Type B pancreatic cell (in vitro differentiated cells): ENCODE measurements around the gene MYO5B. TPM values are rescaled to one million over a fixed set of nuclear protein-coding genes. Genes with fewer than 3 reads are reported as not detected.

ENCODE experiments used
- DNase-seq: peaks from one replicate; pipeline ENCODE4 v3.0.0; 2021; ENCODE audit warnings: mixed read lengths; ENCODE audit not compliant: unreplicated experiment; ENCODE audit errors: extremely low spot score
- H3K27ac Mint-ChIP-seq: 2 replicates; pipeline ENCODE4 v1.8.0; 2021; ENCODE audit warnings: mild to moderate bottlenecking, mixed read lengths
- H3K27me3 Mint-ChIP-seq: 2 replicates; pipeline ENCODE4 v1.8.0; 2021; ENCODE audit warnings: mixed read lengths
- H3K36me3 Mint-ChIP-seq: 2 replicates; pipeline ENCODE4 v1.8.0; 2021; ENCODE audit warnings: mixed read lengths
- H3K4me1 Mint-ChIP-seq: one replicate; pipeline ENCODE4 v1.8.0; 2021; ENCODE audit warnings: mixed read lengths; ENCODE audit not compliant: unreplicated experiment
- H3K4me3 Mint-ChIP-seq: 2 replicates; pipeline ENCODE4 v1.8.0; 2021; ENCODE audit warnings: mild to moderate bottlenecking, mixed read lengths
- H3K9me3 Mint-ChIP-seq: 2 replicates; pipeline ENCODE4 v1.8.0; 2021; ENCODE audit warnings: mixed read lengths
- total RNA-seq: library from RNA; stranded (reverse); gene quantifications from 2 replicates; pipeline ENCODE4 v1.2.1, GENCODE V29; 2021; ENCODE audit warnings: low replicate concordance
- TF ChIP-seq, protein P1 (sequence below): fragments of 200-600 bp; sonication (generic); conservative IDR thresholded peaks from 2 replicates; pipeline ENCODE4 v1.5.0; 2021; ENCODE audit warnings: antibody characterized with exemption, mild to moderate bottlenecking

MYO5B gene
- total RNA-seq, 1 donor from 2014 or later: 51.7 TPM

DNA sequence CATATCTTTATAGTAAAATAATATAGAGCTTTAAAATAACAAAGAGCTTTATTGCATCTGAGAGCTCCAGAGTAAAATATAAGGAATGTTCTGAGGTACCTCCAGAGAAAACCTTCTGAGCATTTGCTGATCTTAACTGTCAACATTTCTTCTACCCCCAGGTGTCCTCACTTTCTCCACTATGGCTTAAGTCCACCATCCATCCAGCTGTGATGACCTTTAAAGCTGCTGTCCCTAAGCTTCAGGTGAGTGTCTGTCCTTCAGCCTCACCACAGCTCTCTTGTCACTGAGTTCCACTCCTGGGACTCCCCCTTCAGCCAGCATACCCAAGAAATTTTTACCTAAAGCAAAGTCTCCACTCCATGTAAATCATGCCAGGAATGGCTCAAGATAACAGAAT is 137.9 kb downstream of the MYO5B start:
- H3K27ac Mint-ChIP-seq: peak overlapping the region; percentile 24
- no peaks in the 10 kb centered on the region for H3K9me3 Mint-ChIP-seq
- TF ChIP-seq, protein P1, sequence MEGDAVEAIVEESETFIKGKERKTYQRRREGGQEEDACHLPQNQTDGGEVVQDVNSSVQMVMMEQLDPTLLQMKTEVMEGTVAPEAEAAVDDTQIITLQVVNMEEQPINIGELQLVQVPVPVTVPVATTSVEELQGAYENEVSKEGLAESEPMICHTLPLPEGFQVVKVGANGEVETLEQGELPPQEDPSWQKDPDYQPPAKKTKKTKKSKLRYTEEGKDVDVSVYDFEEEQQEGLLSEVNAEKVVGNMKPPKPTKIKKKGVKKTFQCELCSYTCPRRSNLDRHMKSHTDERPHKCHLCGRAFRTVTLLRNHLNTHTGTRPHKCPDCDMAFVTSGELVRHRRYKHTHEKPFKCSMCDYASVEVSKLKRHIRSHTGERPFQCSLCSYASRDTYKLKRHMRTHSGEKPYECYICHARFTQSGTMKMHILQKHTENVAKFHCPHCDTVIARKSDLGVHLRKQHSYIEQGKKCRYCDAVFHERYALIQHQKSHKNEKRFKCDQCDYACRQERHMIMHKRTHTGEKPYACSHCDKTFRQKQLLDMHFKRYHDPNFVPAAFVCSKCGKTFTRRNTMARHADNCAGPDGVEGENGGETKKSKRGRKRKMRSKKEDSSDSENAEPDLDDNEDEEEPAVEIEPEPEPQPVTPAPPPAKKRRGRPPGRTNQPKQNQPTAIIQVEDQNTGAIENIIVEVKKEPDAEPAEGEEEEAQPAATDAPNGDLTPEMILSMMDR: no peak
- H3K36me3 Mint-ChIP-seq: peaks cover 8% of the 10 kb centered on the region
- no peak overlapping the region for H3K4me3 Mint-ChIP-seq
- no peak for DNase-seq
- no peaks in the 10 kb centered on the region for H3K27me3 Mint-ChIP-seq
- H3K4me1 Mint-ChIP-seq: peaks cover 4% of the 10 kb centered on the region

DNA sequence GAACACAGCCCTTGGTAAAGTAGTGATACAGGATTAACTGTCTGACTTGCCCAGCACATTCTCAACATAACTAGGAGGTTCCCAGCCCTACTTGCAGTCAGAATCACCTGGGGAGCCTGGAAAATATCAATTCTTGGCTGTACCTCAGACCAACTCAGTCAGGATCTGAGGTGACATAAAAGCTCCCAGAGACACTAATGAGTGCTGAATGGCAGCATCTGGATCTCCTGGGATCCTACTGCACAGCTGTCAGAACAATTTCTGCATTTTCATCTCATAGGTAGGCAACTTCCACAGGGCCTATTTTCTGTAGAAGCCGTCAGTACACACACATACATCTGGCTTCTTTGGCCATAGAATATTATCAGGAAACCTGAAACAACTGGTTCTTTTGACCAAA is 138.8 kb downstream of the MYO5B start:
- no peak overlapping the region for H3K4me3 Mint-ChIP-seq
- H3K9me3 Mint-ChIP-seq: peaks cover 4% of the 10 kb centered on the region
- peaks cover 12% of the 10 kb centered on the region for H3K36me3 Mint-ChIP-seq
- no peak for DNase-seq
- no peak overlapping the region for H3K27ac Mint-ChIP-seq
- H3K27me3 Mint-ChIP-seq: no peaks in the 10 kb centered on the region
- TF ChIP-seq, protein P1: no peak
- H3K4me1 Mint-ChIP-seq: no peaks in the 10 kb centered on the region

DNA sequence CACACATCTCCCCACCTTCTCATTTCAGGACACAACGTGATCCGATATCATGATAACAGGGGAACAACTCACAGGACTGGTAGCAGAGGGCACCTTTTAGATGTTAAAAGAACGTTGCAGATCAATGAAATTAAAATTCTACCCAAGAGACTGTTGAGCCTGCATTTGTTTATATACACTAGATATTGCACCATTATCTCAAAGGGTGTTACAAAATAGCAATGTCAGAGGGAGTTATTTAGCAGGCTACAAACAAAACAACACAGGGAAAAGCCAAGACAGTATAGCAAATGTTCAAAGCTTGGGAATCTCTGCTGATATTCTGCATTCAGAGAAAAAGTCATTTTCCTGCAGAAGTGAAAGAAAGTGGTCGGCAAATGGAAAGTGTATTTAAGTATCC is 139.5 kb downstream of the MYO5B start:
- H3K4me3 Mint-ChIP-seq: no peak overlapping the region
- H3K27me3 Mint-ChIP-seq: no peaks in the 10 kb centered on the region
- H3K4me1 Mint-ChIP-seq: no peaks in the 10 kb centered on the region
- no peak overlapping the region for H3K27ac Mint-ChIP-seq
- peaks cover 12% of the 10 kb centered on the region for H3K36me3 Mint-ChIP-seq
- TF ChIP-seq, protein P1: no peak
- no peak for DNase-seq
- peaks cover 4% of the 10 kb centered on the region for H3K9me3 Mint-ChIP-seq

DNA sequence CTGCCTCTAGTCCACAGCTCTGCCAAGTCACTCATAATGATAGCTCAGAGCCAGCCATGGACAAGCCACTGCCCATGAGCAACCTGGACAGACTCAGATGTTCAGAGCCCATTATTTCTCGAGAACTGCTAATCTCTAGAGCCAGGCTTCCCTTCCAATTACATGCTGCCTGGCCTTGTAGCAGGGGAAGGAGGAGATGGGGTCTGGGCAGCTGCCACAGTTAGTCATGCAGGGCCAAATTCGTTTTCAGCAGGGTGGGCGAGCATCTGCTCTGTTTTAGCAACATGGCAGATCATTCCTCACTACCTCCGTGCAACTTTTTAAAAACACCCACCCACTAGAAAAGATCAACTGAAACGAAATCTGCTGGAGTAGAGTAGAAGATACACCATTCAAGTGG is 141.8 kb downstream of the MYO5B start:
- Mint-ChIP-seq H3K36me3 (peaks cover 12% of the 10 kb centered on the region), H3K4me3 (no peak overlapping the region), H3K9me3 (peaks cover 4% of the 10 kb centered on the region), H3K27ac (no peak overlapping the region), H3K27me3 (no peaks in the 10 kb centered on the region), H3K4me1 (no peaks in the 10 kb centered on the region)
- TF ChIP-seq, protein P1: no peak
- DNase-seq: no peak

DNA sequence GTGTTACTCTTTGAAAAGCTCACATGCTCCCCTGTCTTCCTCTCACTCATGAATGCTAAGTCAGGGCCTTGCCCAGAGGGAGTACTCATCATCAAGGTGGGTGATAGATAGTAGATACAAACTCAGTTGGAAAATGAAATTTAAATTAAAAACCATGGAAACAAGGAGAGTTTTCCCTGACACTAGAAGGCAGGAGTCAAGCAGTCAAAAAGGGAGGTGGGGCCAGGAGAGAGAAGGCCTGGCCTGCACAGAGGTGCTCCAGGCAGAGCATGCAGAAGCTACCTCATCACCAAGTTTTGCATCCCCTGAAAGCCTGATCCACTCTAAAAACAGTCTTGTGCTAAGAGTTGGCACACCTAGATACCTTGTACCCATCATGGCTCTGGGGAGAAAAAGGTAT is 143.7 kb downstream of the MYO5B start:
- Mint-ChIP-seq H3K27ac (peak overlapping the region; percentile 42), H3K4me3 (no peak overlapping the region), H3K9me3 (peaks cover 4% of the 10 kb centered on the region), H3K27me3 (no peaks in the 10 kb centered on the region), H3K4me1 (no peaks in the 10 kb centered on the region), H3K36me3 (peaks cover 12% of the 10 kb centered on the region)
- TF ChIP-seq, protein P1: peak; percentile 51
- no peak for DNase-seq

DNA sequence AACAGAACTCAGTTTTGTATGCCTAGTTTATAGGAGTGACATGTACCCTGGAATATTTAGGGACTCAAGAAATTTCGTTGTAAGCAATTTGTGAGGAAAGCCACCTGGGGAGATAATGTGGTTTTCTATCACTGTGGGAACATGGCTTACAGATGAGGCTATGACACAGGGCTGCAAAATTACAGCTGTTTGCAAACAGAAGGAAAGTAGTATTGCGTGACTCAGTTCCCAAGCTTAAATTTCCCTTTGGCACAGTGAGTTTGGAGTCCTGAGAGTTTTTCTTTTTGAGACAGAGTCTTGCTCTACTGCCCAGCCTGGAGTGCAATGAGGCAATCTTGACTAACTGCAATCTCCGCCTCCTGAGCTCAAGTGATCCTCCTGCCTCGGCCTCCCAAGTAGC is 149.8 kb downstream of the MYO5B start:
- Mint-ChIP-seq H3K27ac (no peak overlapping the region), H3K9me3 (no peaks in the 10 kb centered on the region), H3K4me1 (peaks cover 7% of the 10 kb centered on the region), H3K4me3 (no peak overlapping the region), H3K36me3 (peaks cover 3% of the 10 kb centered on the region), H3K27me3 (no peaks in the 10 kb centered on the region)
- DNase-seq: no peak
- TF ChIP-seq, protein P1: no peak
